ENCODE results near the gene DCST2. TPM values are rescaled to one million over a fixed set of nuclear protein-coding genes. Genes with fewer than 3 reads are reported as not detected.

Gene DCST2
- total RNA-seq, 2 experiments from 2014 or later, result 1.1 to 1.5 TPM

GRCh38 chr1:155077346-155077745 lies 43.8 kb upstream of the DCST2 start:
- Mint-ChIP-seq H3K27me3 (ENCODE audit: low read depth) (peaks cover 22% of the 10 kb centered on the region), H3K4me3 (no peak overlapping the region), H3K4me1 (ENCODE audit: low read depth) (peaks cover 26% of the 10 kb centered on the region), H3K9me3 (no peaks in the 10 kb centered on the region), H3K27ac (no peak overlapping the region), H3K36me3 (ENCODE audit: low read depth) (no peaks in the 10 kb centered on the region)
- intact Hi-C loops (cut with micrococcal nuclease), result no loop called here
- CTCF ChIA-PET, result interaction anchor here (0.6 to 3.3 kb wide), 4 partner anchors 8 to 251 kb away, joined by 4 to 18 read pairs (median 10); no protein-coding TSS in a partner anchor
- DNase-seq, result no peak

- Mint-ChIP-seq H3K9me3 (no peaks in the 10 kb centered on the region), H3K36me3 (ENCODE audit: low read depth) (no peaks in the 10 kb centered on the region), H3K27me3 (ENCODE audit: low read depth) (peaks cover 15% of the 10 kb centered on the region), H3K27ac (no peak overlapping the region), H3K4me1 (ENCODE audit: low read depth) (peaks cover 23% of the 10 kb centered on the region), H3K4me3 (no peak overlapping the region)
- CTCF ChIA-PET, result interaction anchor here (1.3 to 3.3 kb wide), 6 partner anchors 9 to 26 kb away, joined by 4 to 18 read pairs (median 10); partner anchors contain the start of genes ADAM15 and EFNA4
- no peak for DNase-seq
- intact Hi-C loops (cut with micrococcal nuclease), result no loop called here
Measured at GRCh38 chr1:155076371-155076770, 42.8 kb upstream of the DCST2 start.

- no peaks in the 10 kb centered on the region for H3K36me3 Mint-ChIP-seq (ENCODE audit: low read depth)
- H3K4me1 Mint-ChIP-seq (ENCODE audit: low read depth), result peaks cover 24% of the 10 kb centered on the region
- H3K27ac Mint-ChIP-seq, result no peak overlapping the region
- no peak overlapping the region for H3K4me3 Mint-ChIP-seq
- CTCF ChIA-PET, result interaction anchor here (0.8 to 3.3 kb wide), 7 partner anchors 10 to 31 kb away, joined by 3 to 18 read pairs (median 10); partner anchors contain the start of genes ADAM15 and EFNA4
- peaks cover 10% of the 10 kb centered on the region for H3K27me3 Mint-ChIP-seq (ENCODE audit: low read depth)
- intact Hi-C loops (cut with micrococcal nuclease), result no loop called here
- no peaks in the 10 kb centered on the region for H3K9me3 Mint-ChIP-seq
- DNase-seq, result no peak
Measured at GRCh38 chr1:155075535-155075934, 42.0 kb upstream of the DCST2 start.

GRCh38 chr1:155073377-155074242 lies 40.0 kb upstream of the DCST2 start:
- no peaks in the 10 kb centered on the region for H3K36me3 Mint-ChIP-seq (ENCODE audit: low read depth)
- no peak overlapping the region for H3K4me3 Mint-ChIP-seq
- CTCF ChIA-PET, result interaction anchor here (0.7 to 3.3 kb wide), 3 partner anchors 9 to 21 kb away, joined by 3 to 18 read pairs (median 10); partner anchors contain the start of gene EFNA4
- no peaks in the 10 kb centered on the region for H3K27me3 Mint-ChIP-seq (ENCODE audit: low read depth)
- intact Hi-C loops (cut with micrococcal nuclease), result no loop called here
- no peaks in the 10 kb centered on the region for H3K9me3 Mint-ChIP-seq
- DNase-seq, result no peak
- peaks cover 15% of the 10 kb centered on the region for H3K4me1 Mint-ChIP-seq (ENCODE audit: low read depth)
- no peak overlapping the region for H3K27ac Mint-ChIP-seq

GRCh38 chr1:155072531-155073289 lies 39.1 kb upstream of the DCST2 start:
- H3K4me1 Mint-ChIP-seq (ENCODE audit: low read depth), result peaks cover 15% of the 10 kb centered on the region
- no peak overlapping the region for H3K27ac Mint-ChIP-seq
- no peak overlapping the region for H3K4me3 Mint-ChIP-seq
- H3K27me3 Mint-ChIP-seq (ENCODE audit: low read depth), result no peaks in the 10 kb centered on the region
- CTCF ChIA-PET, result interaction anchor here (0.7 to 1.0 kb wide), 4 partner anchors 11 to 102 kb away, joined by 3 to 5 read pairs (median 3); no protein-coding TSS in a partner anchor
- intact Hi-C loops (cut with micrococcal nuclease), result no loop called here
- no peaks in the 10 kb centered on the region for H3K9me3 Mint-ChIP-seq
- DNase-seq, result no peak
- peaks cover 1% of the 10 kb centered on the region for H3K36me3 Mint-ChIP-seq (ENCODE audit: low read depth)

GRCh38 chr1:155071701-155072100 lies 38.1 kb upstream of the DCST2 start:
- H3K4me3 Mint-ChIP-seq, result no peak overlapping the region
- H3K36me3 Mint-ChIP-seq (ENCODE audit: low read depth), result peaks cover 1% of the 10 kb centered on the region
- H3K27me3 Mint-ChIP-seq (ENCODE audit: low read depth), result no peaks in the 10 kb centered on the region
- CTCF ChIA-PET, result interaction anchor here (0.5 to 2.4 kb wide), 5 partner anchors 10 to 224 kb away, joined by 3 to 13 read pairs (median 3); no protein-coding TSS in a partner anchor
- DNase-seq, result no peak
- H3K9me3 Mint-ChIP-seq, result no peaks in the 10 kb centered on the region
- no peak overlapping the region for H3K27ac Mint-ChIP-seq
- intact Hi-C loops (cut with micrococcal nuclease), result loop anchor here (1.0 kb wide), 2 partner anchors 8 to 13 kb away; partner anchors contain the start of gene EFNA4
- H3K4me1 Mint-ChIP-seq (ENCODE audit: low read depth), result peaks cover 15% of the 10 kb centered on the region

GRCh38 chr1:155070721-155071569 lies 37.4 kb upstream of the DCST2 start:
- peak; percentile 86 for DNase-seq
- Mint-ChIP-seq H3K36me3 (ENCODE audit: low read depth) (peaks cover 1% of the 10 kb centered on the region), H3K9me3 (no peaks in the 10 kb centered on the region), H3K27me3 (ENCODE audit: low read depth) (no peaks in the 10 kb centered on the region), H3K27ac (no peak overlapping the region), H3K4me3 (peak overlapping the region; percentile 42), H3K4me1 (ENCODE audit: low read depth) (peaks cover 15% of the 10 kb centered on the region)
- CTCF ChIA-PET, result interaction anchor here (0.7 to 15.0 kb wide), 5 partner anchors 10 to 23 kb away, joined by 3 to 197 read pairs (median 4); partner anchors contain the start of gene ADAM15
- intact Hi-C loops (cut with micrococcal nuclease), result loop anchor here (1.0 kb wide), 2 partner anchors 8 to 13 kb away; partner anchors contain the start of gene EFNA4

GRCh38 chr1:155070158-155070621 lies 36.6 kb upstream of the DCST2 start:
- peaks cover 15% of the 10 kb centered on the region for H3K4me1 Mint-ChIP-seq (ENCODE audit: low read depth)
- H3K9me3 Mint-ChIP-seq, result no peaks in the 10 kb centered on the region
- peaks cover 1% of the 10 kb centered on the region for H3K36me3 Mint-ChIP-seq (ENCODE audit: low read depth)
- CTCF ChIA-PET, result interaction anchor here (0.6 to 15.0 kb wide), 5 partner anchors 11 to 644 kb away, joined by 3 to 197 read pairs (median 4); partner anchors contain the start of gene ADAM15
- H3K4me3 Mint-ChIP-seq, result peak overlapping the region; percentile 42
- H3K27ac Mint-ChIP-seq, result no peak overlapping the region
- DNase-seq, result no peak
- intact Hi-C loops (cut with micrococcal nuclease), result no loop called here
- H3K27me3 Mint-ChIP-seq (ENCODE audit: low read depth), result no peaks in the 10 kb centered on the region

GRCh38 chr1:155069551-155070157 lies 36.1 kb upstream of the DCST2 start:
- no peaks in the 10 kb centered on the region for H3K27me3 Mint-ChIP-seq (ENCODE audit: low read depth)
- intact Hi-C loops (cut with micrococcal nuclease), result no loop called here
- no peak overlapping the region for H3K27ac Mint-ChIP-seq
- CTCF ChIA-PET, result interaction anchor here (0.6 to 15.0 kb wide), 4 partner anchors 10 to 645 kb away, joined by 3 to 197 read pairs (median 8); partner anchors contain the start of gene ADAM15
- H3K4me1 Mint-ChIP-seq (ENCODE audit: low read depth), result peaks cover 19% of the 10 kb centered on the region
- no peak for DNase-seq
- no peaks in the 10 kb centered on the region for H3K9me3 Mint-ChIP-seq
- no peak overlapping the region for H3K4me3 Mint-ChIP-seq
- peaks cover 1% of the 10 kb centered on the region for H3K36me3 Mint-ChIP-seq (ENCODE audit: low read depth)

GRCh38 chr1:155068599-155068998 lies 35.0 kb upstream of the DCST2 start:
- H3K4me1 Mint-ChIP-seq (ENCODE audit: low read depth), result peaks cover 21% of the 10 kb centered on the region
- CTCF ChIA-PET, result interaction anchor here (0.6 to 15.0 kb wide), 5 partner anchors 16 to 124 kb away, joined by 3 to 197 read pairs (median 4); partner anchors contain the start of gene ADAM15
- intact Hi-C loops (cut with micrococcal nuclease), result no loop called here
- no peaks in the 10 kb centered on the region for H3K9me3 Mint-ChIP-seq
- no peak overlapping the region for H3K27ac Mint-ChIP-seq
- H3K4me3 Mint-ChIP-seq, result no peak overlapping the region
- H3K27me3 Mint-ChIP-seq (ENCODE audit: low read depth), result no peaks in the 10 kb centered on the region
- no peak for DNase-seq
- H3K36me3 Mint-ChIP-seq (ENCODE audit: low read depth), result peaks cover 1% of the 10 kb centered on the region

- CTCF ChIA-PET, result interaction anchor here (0.6 to 15.0 kb wide), 4 partner anchors 18 to 397 kb away, joined by 3 to 197 read pairs (median 10); partner anchors contain the start of genes ADAM15 and KRTCAP2
- peaks cover 1% of the 10 kb centered on the region for H3K36me3 Mint-ChIP-seq (ENCODE audit: low read depth)
- H3K4me1 Mint-ChIP-seq (ENCODE audit: low read depth), result peaks cover 35% of the 10 kb centered on the region
- H3K9me3 Mint-ChIP-seq, result no peaks in the 10 kb centered on the region
- H3K4me3 Mint-ChIP-seq, result no peak overlapping the region
- H3K27me3 Mint-ChIP-seq (ENCODE audit: low read depth), result no peaks in the 10 kb centered on the region
- no peak overlapping the region for H3K27ac Mint-ChIP-seq
- intact Hi-C loops (cut with micrococcal nuclease), result no loop called here
- DNase-seq, result no peak
Measured at GRCh38 chr1:155066777-155067176, 33.2 kb upstream of the DCST2 start.

All from activated naive CD4-positive, alpha-beta T cell treated with anti-CD3 and anti-CD28 coated beads for 36 hours (primary cell).